Measurements from ENCODE around the gene HDAC5.
A peak's percentile ranks its signal among the peaks of the same experiment; 100 is the strongest.
"Not testable (repeated sequence)": the region's sequence is repeated elsewhere in the genome, so short reads cannot be mapped to it uniquely, and the experiment has no call there.

The HDAC5 gene

DNA sequence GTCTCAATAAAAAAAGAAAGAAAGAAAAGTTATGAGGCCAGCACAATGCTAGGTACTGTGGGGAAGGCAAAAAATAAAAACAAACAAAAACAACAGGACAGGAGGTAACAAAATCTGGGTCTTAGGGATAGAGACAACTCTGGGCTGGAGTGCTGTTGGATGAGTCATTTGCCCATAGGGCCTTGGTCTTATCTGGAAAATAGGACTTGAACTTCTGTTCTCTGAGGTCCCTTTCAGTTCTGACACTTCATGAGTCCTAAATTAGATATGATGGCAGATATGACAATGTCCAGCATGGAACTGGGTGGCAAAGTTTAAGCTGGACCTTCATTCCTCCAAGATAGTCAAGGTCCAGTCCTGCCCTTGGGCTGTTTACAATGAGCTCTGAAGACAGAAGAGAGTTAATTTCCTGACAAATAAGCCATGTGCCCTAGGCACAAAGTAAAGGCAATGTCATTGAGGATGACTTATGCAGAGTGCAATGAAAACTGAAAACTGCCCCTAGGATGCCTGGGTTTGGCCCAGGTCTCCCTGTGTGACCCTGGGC is 8.9 kb upstream of the HDAC5 start:
- DNase-seq = no peak

DNA sequence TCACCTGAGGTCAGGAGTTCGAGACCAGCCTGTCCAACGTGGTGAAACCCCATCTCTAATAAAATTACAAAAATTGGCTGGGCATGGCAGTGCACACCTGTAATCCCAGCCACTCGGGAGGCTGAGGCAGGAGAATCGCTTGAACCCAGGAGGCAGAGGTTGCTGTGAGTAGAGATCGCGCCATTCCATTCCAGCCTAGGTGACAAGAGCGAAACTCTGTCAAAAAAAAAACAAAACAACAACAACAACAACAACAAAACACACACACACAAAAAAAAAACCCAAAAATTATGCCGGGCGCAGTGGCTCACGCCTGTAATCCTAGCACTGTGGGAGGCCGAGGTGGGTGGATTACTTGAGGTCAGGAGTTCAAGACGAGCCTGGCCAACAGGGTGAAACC is 7.9 kb upstream of the HDAC5 start:
- DNase-seq = not testable (repeated sequence)

DNA sequence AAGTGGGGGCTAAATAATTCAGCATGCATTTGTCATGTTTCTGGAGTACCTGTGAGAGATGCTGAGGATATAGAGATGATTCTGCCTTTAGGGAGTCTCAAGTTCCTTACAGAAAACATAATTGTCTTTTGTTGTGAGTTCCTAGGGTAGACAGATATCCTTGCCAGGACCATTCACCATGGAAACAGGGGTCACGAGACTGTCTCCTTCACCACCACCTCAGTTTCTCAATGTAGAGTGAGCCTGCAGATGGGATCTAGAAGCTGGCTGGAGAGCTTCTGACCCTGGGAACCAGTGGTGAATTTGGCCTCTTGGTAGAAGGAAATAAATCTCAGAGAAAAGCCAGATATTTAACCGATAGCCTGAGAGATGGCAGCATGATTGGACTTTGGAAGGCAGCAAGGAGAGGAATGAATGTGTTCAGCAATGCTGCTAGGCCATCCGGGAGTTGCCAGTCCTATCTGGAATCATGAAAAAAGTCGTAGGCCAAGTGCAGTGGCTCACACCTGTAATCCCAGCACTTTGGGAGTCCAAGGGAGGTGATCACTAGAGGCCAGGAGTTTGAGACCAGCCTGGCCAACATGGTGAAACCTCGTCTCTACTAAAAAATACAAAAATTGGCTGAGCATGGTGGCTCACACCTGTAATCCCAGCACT is 7.4 kb upstream of the HDAC5 start:
- no peak for DNase-seq

DNA sequence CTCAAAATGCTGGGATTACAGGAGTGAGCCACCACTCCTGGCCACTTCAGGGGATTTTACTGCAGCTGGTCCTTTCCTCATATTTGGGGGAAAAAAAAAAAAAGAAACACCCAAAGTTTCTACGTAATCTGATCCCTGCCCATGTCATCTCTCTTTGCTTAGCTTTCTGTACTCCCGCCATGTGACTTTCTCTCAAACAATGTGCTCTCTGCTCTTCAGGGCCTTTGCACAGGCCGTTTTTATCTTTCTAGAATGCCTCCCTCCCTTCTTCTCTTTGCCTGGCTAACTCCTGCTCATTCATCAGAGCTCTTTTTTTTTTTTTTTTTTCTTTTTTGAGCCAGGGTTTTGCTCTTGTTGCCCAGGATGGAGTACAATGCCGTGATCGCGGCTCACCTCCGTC is 4.9 kb upstream of the HDAC5 start:
- DNase-seq = no peak

DNA sequence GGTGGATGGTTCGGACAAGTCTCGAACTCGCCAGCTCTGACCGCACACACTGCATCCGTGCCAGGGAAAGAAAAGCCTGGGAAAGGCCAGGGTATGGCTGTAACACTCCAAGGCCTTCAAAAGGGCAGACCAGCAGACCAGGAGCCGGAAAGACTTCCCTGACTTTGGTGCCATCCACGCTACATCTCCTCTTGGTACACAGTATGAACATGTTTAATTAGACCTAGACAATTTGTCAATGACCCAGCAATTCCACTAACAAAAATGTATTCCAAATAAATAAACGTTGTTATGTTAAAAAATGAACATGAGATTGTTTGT is 637 bp upstream of the HDAC5 start:
- DNase-seq = no peak

DNA sequence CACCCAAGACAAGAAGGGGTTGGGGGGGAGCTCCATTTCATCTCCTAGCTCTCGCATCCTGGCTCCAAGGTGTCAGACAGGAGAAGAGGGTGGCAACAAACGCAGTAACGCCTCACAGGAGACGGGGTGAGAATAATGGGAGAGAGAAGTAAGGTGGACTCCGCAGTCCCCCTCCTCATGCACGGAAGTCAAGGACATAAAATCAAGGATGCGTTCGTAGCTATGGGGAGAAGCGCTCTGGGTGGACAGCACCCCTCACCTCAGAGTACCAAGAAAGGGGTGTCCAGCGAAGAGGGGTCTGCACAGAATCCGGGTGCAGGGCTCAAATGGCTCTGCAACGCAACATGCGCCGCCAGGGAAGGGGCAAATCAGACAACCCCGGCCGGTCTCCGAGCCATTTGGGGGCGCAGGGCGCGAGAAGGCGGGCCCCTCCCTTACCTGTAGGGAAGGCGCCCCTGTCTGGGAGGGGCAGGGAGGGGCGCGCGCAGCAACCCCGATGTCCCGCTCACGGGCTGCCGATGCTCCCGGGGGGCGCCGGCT is 555 bp downstream of the HDAC5 start:
- DNase-seq = no peak

DNA sequence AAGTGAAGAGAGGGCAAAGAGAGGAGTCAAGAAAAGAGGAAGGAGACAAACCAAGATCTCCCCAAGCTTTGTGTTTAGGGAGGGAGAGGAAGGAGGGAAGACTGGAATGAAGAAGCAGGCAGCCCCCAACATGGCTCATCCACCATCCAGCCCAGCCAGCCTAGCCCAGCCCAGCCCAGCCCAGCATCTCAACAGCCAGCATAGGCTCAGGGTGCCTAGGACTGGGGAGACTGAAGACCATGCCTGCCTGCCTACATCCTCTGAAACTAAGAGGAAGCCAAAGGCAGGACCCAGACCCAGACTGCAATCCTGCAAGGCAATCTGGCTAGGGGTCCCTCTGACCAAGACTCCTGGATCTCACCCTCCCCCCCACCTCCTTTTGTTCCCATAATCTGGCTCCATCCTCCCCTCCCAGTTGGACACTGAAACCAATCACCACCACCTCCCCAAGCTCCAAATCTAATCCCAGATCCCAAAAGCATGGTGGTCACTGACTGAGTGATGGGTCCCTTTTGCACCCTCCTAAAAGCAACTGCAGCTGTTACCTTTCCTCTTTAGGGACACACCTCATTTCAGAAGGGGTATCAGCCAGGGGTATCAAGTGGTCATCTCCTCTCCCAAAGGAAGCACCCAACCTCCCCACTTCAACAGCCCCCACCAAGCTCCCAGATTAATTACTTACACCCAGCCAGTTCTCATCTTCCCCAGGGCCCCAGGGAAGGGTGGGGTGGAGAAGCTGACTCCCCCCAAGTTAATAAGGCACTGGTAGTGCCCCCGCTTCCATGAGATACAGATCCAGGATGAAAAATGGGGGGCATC is 1.2 kb downstream of the HDAC5 start:
- no peak for DNase-seq

DNA sequence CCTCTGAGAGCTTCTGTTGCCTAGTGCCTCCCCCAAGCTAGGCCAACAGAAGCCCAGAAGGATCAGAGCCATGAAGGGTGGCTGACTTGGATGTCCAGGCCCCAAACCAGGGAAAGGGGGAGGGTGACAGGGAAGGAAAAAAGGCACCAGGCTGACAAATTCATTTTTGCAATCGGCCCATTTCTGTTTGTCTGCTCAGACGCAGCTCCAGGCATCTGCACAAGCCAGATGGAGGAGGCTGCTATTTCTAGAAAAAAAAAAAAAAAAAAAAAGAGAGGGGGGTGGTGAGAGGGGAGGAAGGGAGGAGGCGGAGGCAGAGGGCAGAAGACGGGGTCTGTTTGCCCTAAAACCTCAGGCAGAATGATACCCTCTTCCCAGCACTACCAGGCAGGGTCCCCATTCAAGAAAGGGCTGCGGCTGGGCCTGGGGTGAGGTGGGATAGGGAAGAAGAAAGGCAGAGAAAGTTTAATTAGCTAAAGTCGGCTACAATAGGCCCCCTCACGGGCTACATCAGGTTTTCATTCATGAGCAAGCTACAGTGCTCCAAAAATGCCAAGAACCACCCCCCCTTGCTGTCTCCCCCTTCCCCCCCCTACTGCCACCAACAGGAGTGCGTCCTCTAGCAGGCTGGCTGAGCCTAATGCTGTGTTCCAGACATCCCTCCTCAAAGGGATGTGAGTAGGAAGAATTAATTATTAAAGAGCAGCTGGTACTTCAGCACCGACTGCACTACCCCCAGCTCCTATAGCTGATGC is 2.4 kb downstream of the HDAC5 start:
- DNase-seq = no peak

DNA sequence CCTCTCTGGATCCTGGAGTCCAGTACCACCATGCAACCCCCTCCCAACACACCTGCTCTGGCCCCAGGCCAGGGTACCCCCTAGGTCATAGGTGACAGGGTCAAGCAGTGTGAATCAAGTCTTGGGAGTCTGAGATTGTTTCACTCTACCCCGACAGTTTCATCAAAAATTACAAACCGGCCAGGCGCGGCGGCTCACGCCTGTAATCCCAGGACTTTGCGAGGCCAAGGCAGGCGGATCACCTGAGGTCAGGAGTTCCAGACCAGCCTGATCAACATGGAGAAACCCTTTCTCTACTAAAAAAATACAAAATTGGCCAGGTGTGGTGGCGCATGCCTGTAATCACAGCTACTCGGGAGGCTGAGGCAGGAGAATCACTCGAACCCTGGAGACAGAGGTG is 3.2 kb downstream of the HDAC5 start:
- not testable (repeated sequence) for DNase-seq

DNA sequence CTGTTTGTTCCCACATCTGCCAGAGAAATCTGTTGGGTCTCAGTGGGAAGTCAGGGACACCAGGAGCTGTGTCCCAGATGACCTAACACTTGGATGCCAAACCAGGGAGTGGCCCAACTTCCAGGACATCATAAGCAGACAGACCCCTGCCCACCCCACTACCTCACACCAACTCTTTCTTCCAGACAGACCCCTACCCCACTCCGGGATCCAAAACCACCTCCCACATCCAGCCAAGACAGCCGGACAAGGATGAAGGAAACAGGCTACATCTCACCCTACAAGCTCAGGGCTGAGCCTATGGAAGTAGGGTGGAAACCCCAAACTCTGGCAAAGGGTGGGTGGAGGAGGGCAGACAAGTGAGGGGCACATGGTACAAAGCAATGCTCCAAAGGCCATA is 3.6 kb downstream of the HDAC5 start:
- no peak for DNase-seq

DNA sequence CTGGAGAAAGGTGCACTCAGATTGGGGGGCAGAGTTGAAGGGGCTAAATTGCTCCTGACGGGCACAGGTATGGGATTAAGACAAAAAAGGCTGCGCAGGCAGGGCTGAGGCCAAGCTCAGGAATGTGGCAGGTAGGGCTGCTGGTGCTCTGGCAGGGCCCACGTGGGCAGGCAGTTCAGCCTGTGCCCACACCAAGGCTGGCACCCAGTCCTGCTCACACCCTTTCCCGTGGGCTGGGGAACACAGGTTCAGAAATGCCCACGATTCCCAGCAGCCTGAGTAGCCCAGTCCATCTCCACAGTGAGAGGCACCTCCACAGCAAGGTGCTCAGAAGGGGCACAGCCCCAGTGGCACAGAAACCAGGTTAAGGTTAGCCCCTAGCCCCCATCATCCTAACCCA is 4.4 kb downstream of the HDAC5 start:
- DNase-seq = no peak

DNA sequence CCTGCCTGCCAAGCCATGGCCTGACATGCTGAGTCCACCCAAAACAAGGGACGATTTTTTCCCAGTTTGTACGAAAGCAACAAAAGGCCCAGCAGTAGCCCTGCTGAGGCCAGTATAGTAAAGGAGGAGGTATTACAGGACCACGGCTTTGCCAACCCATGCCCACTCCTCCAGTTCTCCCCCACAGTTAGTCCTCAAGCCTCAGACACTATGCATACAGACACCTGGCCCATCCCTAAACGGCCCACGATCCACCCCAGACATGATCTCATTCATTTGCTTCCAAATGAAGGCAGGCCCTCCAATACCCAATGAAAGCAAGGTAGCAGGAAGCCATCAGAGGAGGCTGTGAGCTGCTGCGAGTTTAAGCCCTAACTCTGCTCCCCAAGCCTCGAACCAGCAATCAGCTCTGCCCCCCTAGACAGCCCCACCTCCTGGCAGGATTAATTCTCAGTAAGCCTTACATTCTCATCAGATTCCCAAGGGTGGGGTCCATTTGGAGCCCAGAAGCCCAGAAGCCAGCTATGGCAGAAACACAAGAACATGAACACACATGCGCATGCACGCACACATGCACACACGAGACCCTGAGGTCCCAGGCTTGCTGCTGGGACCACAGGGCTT is 4.9 kb downstream of the HDAC5 start:
- no peak for DNase-seq

DNA sequence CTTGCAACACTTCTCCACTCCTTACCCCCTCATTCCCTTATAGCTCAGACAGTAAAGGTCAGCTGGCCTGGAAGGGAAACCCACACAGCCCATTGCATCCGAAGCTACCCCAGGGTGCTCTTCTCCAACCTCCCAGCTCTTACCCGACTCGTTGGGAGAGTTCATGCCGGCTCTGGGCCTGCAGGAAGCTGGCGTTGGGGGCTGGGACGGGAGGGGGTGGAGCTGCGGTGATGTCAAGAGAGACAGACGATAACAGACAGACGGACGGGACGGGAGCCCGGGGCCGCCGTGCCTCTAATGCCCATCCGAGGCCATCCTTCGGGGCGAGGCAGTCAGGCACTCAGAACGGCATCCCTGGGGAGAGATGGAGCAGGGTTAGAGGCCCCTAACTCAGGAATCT is 6.1 kb downstream of the HDAC5 start:
- DNase-seq = no peak

DNA sequence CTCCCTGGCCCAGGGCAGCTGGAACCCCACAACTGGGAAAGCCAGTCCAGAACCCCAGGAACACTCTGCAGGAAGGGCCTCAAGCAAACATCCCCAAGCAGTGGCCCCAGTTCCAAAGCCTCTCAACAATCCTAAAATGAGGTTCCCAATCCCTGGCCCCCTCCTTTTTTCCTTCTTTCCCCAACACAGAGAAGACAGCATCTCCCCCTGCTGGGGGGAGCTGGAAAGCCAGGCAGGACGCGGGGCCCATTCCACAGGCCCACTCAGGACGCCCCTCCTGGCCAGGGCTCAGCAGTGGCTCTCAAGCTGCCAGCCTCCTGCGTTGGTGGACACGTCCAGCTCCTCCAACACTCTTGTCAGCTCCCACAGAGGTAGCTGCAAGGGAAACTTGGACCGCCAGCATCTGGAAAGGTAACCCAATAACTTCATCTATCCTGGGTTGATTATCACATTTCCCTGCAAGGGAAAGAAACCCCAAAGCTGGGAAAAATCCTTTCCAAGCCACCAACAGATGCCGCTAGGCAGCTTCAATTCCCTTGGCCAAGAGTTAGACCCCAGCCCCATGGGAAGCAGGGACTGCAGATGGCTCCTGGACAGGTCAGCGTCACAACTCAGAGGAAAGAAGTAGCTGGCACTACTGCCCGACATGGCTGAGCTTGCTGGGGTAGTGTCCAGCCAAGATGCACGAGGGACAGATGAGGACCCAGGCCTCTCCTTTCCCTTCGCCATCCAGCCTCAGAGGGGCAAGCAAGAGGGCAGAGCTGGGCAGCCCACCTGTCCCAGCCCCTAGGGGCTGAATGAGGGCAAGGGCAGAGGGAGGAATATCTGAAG is 7.6 kb downstream of the HDAC5 start:
- DNase-seq = peak; percentile 67

DNA sequence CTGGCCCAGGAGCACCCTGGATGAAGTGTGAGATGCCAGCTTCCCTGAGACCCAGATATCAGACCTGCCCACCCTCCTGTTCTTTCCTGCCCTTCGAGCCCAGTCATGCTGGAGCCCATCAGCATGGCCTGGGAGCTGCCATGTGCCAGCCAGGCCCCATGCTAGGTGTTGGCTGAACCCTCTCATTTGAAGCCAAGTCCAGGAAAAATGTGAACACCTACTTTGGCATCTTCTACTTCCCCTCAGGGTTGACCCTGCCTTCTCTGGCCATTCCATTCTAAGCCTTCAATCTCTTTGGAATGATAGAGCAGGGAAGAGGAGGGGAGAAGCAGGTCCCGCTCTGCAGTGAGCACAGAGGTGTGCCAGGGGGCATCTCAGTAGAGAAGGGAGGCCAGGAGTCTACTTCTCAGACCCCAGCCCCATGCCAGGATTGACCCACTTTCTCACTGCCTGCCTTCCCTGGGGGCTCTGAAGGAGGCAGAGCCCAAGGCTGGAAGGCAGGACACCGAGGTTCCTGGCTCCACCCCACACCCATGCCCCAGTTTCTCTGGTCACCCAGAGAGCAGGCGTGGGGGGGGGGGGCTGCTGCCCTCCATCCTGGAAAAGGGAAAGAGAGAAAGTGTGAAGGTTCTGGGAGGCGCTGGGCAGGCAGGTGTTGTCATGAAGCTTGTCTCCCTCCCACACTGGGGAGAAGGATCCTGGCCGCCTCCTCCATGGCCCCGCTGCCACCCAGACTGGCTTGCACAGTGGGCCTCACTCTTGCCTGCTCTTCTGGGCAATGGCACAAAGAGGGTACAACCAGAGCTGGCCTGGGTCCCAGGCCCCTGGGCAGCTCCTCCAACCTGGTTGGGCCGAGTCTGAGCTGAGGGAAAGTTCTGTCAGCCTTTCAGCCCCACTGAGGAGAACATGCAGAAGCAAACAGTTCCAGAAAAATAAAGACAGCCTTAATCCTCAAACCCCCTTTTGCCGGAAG is 9.3 kb downstream of the HDAC5 start:
- no peak for DNase-seq

DNA sequence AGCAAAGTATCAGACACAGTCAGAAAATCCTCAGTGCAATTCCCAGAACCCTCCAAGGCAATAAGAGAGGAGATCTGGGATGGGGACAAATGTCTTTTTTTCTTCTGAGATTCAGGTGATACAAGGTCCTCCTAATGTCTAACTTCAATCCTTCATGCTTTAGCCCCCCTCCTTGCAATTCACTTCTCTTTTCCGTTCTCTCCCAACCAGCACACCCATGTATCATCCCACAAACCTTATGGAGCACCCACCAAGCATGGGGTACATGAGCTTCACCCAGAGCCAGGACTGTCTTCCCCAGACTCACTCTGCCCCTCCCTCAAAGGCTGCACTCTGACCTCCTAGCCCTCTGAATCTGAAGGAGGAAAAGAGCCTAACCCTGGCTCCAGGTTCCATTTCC is 10.1 kb downstream of the HDAC5 start:
- no peak for DNase-seq

DNA sequence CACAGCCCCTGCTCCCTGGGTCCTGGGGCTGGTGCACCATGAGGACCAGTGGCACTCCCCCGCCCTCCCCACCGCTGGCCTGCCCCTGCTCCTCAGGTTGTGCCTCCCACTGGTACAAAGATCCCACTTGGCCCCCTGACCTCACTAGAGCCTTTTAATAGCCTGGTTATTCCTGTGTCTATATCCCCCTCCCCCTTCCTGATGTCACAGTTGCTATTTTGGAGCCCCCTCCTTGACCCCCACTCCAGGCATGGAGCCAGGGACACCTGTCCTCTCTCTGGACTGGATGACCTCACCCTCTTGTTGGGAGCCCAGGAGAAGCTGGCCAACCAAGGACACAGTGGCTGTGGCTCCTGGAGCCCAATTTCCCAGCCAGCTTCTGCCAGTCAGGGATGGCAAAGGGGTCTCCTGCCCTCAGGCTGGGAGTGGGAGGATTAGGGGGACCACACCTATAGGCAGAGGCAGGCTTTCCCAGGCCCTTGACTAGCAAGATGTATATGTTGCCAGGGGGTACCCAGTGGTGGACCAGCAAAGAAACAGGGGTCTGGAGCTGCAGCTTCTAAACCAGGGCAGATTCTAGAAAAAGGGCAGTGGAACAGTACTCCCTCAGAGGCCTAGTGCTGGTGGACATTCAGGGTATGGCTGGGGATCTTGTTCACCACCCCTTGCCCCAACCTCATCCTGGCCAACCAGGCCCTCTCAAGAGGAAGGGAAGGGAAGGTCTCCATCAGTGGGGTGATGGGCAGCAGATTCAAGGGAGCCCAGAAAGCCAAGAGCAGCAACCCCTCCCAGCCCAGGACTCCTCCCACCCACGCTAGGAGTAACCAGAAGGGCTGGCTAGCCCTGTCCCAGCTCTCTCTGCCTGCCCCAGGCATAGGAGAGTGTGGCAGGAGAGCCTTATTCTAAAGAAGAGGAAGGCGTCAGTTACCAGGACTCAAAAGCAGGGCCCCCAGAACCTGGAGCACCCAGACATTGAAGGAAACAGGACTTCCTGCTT is 10.9 kb downstream of the HDAC5 start:
- DNase-seq = no peak

DNA sequence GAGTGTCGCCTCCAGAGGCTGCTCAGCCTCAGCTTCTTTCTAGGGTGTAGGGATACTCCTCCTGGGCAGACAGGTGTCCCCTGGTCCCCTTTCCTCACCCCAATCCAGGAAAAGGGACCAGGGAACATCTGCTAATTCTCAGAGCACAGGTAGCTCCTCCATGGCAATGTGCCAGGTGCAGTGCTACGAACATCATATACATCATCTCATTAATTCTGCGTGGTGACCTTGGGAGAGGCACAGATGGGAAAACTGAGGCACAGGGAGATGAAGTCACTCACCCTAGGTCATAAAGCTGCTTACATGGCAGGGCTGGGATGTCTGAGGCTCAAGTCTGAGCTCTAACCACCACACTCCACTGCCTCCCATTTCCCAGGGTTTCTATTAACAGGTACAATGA is 11.7 kb downstream of the HDAC5 start:
- no peak for DNase-seq

DNA sequence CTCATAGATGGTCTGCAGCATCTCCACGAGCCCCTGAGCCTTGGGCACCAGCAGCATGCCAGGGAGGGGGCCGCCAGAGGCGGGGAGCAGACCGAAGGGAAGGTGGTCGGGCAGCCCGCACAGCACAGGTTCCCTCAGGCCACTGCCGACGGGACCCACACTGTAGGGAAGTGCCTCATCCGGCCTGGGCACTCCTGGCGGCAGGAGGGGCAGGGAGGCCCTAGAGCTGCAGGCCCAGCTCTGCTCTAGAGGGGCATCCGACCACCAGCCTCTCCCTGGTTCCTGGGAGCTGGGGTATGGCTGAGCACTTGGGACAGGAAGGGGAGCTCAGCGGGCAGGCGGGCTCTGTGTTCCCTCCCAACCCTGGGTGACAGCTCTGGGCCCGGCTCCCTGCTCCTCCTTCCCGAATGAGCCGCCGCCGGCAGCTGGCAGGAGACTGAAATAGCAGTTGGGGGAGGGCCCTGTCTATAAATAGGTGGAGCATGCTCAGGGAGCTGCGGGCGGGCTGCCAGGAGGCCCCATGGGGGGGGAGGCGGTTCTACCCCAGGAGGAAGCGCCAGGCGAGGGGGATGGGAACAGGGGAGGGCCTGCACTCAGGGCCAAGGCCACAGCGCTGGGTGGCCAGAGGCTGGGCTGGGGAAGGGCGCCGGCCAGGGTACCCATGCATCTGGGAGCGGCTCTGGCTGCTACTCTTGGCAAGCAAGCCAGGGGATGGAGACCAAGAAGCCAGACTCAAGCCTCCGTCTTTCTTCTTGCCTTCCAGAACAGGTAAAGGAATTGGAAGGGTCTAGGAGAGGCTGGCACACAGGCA is 12.4 kb downstream of the HDAC5 start:
- DNase-seq = peak; percentile 83
